Gastroesophageal sphincter (tissue), 3 donors: ENCODE measurements around the gene COX19.

Experiments
- CTCF ChIP-seq, 4 experiments: fragments of 200-600 bp in 2 of 4; fragments of 450-650 bp in 2 of 4; sonication (generic) in 1 of 4; IDR thresholded peaks; one replicate each; pipeline ENCODE4 v1.5.1; 2017 to 2019; ENCODE audit warnings: antibody characterized with exemption in 4 of 4, mild to moderate bottlenecking in 2 of 4, moderate library complexity in 2 of 4
- EP300 ChIP-seq: sonication (generic); formaldehyde crosslinking; IDR thresholded peaks from one replicate; pipeline ENCODE4 v1.6.1; 2017; ENCODE audit warnings: antibody characterized with exemption, mild to moderate bottlenecking
- POLR2A ChIP-seq, 2 donors: fragments of 450-650 bp; IDR thresholded peaks; one replicate each; pipeline ENCODE4 v1.6.1; 2017; ENCODE audit warnings: antibody characterized with exemption in 2 of 2, mild to moderate bottlenecking in 2 of 2, moderate library complexity in 1 of 2
- POLR2AphosphoS5 ChIP-seq: sonication (generic); formaldehyde crosslinking; IDR thresholded peaks from one replicate; pipeline ENCODE4 v1.6.1; 2017; ENCODE audit warnings: antibody characterized with exemption

GRCh38 chr7:972676-973309 is 2.6 kb downstream of the COX19 start:
- TF ChIP-seq CTCF (IDR thresholded peaks at IDR 0.05) (no peak), POLR2A (IDR thresholded peaks at IDR 0.05) (no peak), EP300 (no peak), POLR2AphosphoS5 (no peak)
